K562 (cell line): Measurements from ENCODE around the gene SLC22A4. TPM values are rescaled to one million over a fixed set of nuclear protein-coding genes. Genes with fewer than 3 reads are reported as not detected.

Experiments
- CXXC5 ChIP-seq: fragments of 250-450 bp; sonication (Bioruptor Pico); IDR thresholded peaks from 2 replicates; pipeline ENCODE4 v1.8.0; 2022; ENCODE audit warnings: inconsistent platforms, mild to moderate bottlenecking, moderate library complexity
- EHMT2 ChIP-seq: fragments of 450-650 bp; IDR thresholded peaks from 2 replicates; pipeline ENCODE4 v1.6.1; 2018; ENCODE audit warnings: antibody characterized with exemption
- FOXK1 ChIP-seq: sonication (generic); formaldehyde crosslinking; IDR thresholded peaks from 2 replicates; pipeline ENCODE4 v1.8.0; 2022; ENCODE audit warnings: missing genetic modification reagents, mild to moderate bottlenecking, borderline replicate concordance
- GTF2A2 ChIP-seq: IDR thresholded peaks from 2 replicates; pipeline ENCODE4 v1.6.1; 2016; ENCODE audit warnings: mild to moderate bottlenecking, missing genetic modification characterization, missing compliant biosample characterization
- HDAC1 ChIP-seq, 2 experiments: fragments of 450-650 bp; IDR thresholded peaks; 2 replicates each; pipeline ENCODE4 v1.6.1; 2016 to 2017; ENCODE audit warnings: inconsistent platforms in 1 of 2, mild to moderate bottlenecking in 1 of 2, moderate library complexity in 1 of 2
- KLF13 ChIP-seq: fragments of 450-650 bp; IDR thresholded peaks from 2 replicates; pipeline ENCODE4 v1.6.1; 2016; ENCODE audit warnings: missing genetic modification characterization, low read depth, mild to moderate bottlenecking, missing compliant biosample characterization, moderate library complexity, borderline replicate concordance
- MTA2 ChIP-seq: fragments of 450-650 bp; IDR thresholded peaks from 2 replicates; pipeline ENCODE4 v1.6.1; 2016; ENCODE audit warnings: low read depth
- PKNOX1 ChIP-seq: fragments of 450-650 bp; IDR thresholded peaks from 2 replicates; pipeline ENCODE4 v1.6.1; 2016
- POLR2H ChIP-seq: IDR thresholded peaks from 2 replicates; pipeline ENCODE4 v1.6.1; 2016; ENCODE audit warnings: missing genetic modification characterization, low read depth, mild to moderate bottlenecking, control low read depth, missing compliant biosample characterization, moderate library complexity
- RBM34 ChIP-seq: fragments of 200-400 bp; formaldehyde crosslinking; IDR thresholded peaks from 2 replicates; pipeline ENCODE4 v1.6.1; 2018; ENCODE audit warnings: low read length, borderline replicate concordance; ENCODE audit not compliant: insufficient read depth
- TFAP4 ChIP-seq: sonication (generic); formaldehyde crosslinking; IDR thresholded peaks from 2 replicates; pipeline ENCODE4 v1.8.0; 2022; ENCODE audit warnings: missing genetic modification reagents, mild to moderate bottlenecking, moderate library complexity, borderline replicate concordance
- ZC3H4 ChIP-seq: sonication (generic); formaldehyde crosslinking; IDR thresholded peaks from 2 replicates; pipeline ENCODE4 v1.9.0; 2021; ENCODE audit warnings: missing genetic modification reagents, borderline replicate concordance
- polyA plus RNA-seq, 8 experiments: library from polyadenylated mRNA; depleted of rRNA in 4 of 8; stranded (reverse) in 5 of 8; unstranded in 3 of 8; fragments of >200 nt; fragmentation: Nextera tagmentation in 2 of 8; fragmentation: Illumina TruSeq in 1 of 8; extraction: Ambion mirVana in 2 of 8; extraction: Trizol in 1 of 8; gene quantifications; 2 replicates each; pipeline versions ENCODE4 v1.2.1 to v1.2.3, GENCODE V29; 2011 to 2014; ENCODE audit warnings: inconsistent platforms in 1 of 8, missing spikeins in 1 of 8
- total RNA-seq, 7 experiments: library from RNA; depleted of rRNA in 6 of 7; stranded (reverse); fragments of >200 nt in 6 of 7; fragmentation: Illumina TruSeq in 2 of 7; extraction: Trizol in 2 of 7; gene quantifications; 2 replicates each; pipeline versions ENCODE4 v1.2.1 to v1.2.3, GENCODE V29; 2011 to 2021; ENCODE audit warnings: low replicate concordance in 1 of 7

The SLC22A4 gene
- total and polyA plus RNA-seq, 9 of the 15 experiments (the other 6 are each of a cell fraction or from before 2014, with no cell fraction given) = 2.7 to 9.5 (median 6.2) TPM

- TF ChIP-seq ZC3H4 (no peak), FOXK1 (CRISPR knock-in tag) (no peak), GTF2A2 (tag) (no peak), MTA2 (no peak), HDAC1 (IDR thresholded peaks at IDR 0.05) (peak in 1 of 2 experiments; percentile 45; a peak in 2 of 4 replicates), EHMT2 (no peak; the same call in 1 of the 2 replicates), POLR2H (peak; percentile 72; the same call in 1 of the 2 replicates), RBM34 (no peak), CXXC5 (CRISPR knock-in tag) (peak; percentile 24; the same call in 1 of the 2 replicates), PKNOX1 (0 out of 2 replicates have a peak, but pooled peaks have one; percentile 14), KLF13 (tag) (no peak), TFAP4 (CRISPR knock-in tag) (0 out of 2 replicates have a peak, but pooled peaks have one; percentile 11)
Measured at GRCh38 chr5:132370971-132371602, 76.9 kb downstream of the SLC22A4 start (continued).
